ENCODE measurements around the gene VAMP3.

DNA sequence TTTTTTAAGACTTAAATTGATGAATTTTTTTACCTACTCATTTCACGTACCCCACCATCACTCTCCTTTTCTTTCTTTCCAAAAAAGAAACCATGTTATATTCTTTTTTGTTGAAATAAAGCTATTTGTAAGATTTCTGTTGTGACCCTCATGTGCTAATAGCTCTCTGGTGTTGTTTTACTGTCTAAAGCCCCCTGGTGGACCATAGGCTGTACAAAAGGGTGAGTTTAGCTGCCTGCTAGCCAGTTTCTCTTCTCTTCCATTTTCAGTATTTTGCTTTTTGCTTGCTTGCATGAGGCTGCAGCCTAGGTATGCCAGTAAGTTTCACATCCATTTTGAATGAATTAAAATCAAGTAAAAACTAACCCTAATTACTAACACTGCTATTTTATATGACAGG is 15.6 kb upstream of the VAMP3 start:
- TF ChIP-seq POLR2AphosphoS5 (IDR thresholded peaks at IDR 0.05) = no peak
- TF ChIP-seq, protein P1, sequence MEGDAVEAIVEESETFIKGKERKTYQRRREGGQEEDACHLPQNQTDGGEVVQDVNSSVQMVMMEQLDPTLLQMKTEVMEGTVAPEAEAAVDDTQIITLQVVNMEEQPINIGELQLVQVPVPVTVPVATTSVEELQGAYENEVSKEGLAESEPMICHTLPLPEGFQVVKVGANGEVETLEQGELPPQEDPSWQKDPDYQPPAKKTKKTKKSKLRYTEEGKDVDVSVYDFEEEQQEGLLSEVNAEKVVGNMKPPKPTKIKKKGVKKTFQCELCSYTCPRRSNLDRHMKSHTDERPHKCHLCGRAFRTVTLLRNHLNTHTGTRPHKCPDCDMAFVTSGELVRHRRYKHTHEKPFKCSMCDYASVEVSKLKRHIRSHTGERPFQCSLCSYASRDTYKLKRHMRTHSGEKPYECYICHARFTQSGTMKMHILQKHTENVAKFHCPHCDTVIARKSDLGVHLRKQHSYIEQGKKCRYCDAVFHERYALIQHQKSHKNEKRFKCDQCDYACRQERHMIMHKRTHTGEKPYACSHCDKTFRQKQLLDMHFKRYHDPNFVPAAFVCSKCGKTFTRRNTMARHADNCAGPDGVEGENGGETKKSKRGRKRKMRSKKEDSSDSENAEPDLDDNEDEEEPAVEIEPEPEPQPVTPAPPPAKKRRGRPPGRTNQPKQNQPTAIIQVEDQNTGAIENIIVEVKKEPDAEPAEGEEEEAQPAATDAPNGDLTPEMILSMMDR (IDR thresholded peaks at IDR 0.05) = no peak
- no peak for TF ChIP-seq POLR2A (IDR thresholded peaks at IDR 0.05)
